Measurements from ENCODE around the gene ZMYND15.

DNA sequence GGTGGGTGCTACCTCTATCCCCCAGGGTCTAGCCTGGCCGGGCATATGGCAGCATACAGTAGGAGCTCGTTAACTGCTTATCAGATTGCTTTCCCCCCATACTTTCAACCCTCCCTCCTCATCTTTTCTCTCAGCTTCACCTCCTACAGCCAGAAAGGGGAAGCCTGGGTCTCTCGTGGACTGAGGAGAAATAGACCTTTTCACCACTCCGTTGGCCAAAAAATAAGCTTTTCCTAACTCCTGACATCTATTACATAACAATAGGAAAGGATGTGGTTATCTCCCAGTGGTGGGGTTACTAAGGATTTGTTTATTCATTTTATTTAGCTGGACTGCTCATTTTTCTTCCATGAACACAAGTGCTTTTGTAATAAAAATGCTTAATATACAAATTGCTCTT is 9.1 kb downstream of the ZMYND15 start:
- no peak for TF ChIP-seq CTCF (IDR thresholded peaks at IDR 0.05)
- no peak for TF ChIP-seq EZH2 (IDR thresholded peaks at IDR 0.05)
